NB4 (cell line): ENCODE data around the gene DBNDD2.

Source experiments
- DNase-seq: peaks from one replicate; pipeline ENCODE4 v3.0.0; 2010; ENCODE audit warnings: low read depth
- H3K4me3 ChIP-seq: one replicate; pipeline ENCODE4 v1.5.1; 2011; ENCODE audit warnings: mild to moderate bottlenecking, low read depth, low read length, moderate library complexity
- MAX ChIP-seq: IDR thresholded peaks from 2 replicates; pipeline ENCODE4 v1.6.1; 2011; ENCODE audit warnings: low read depth, low read length
- MYC ChIP-seq: IDR thresholded peaks from 2 replicates; pipeline ENCODE4 v1.6.1; 2011; ENCODE audit warnings: low read depth, low read length
- POLR2A ChIP-seq: IDR thresholded peaks from 2 replicates; pipeline ENCODE4 v1.6.1; 2011; ENCODE audit warnings: mild to moderate bottlenecking; ENCODE audit not compliant: insufficient read length; ENCODE audit errors: extremely low read depth
- TF ChIP-seq, protein P1 (sequence below): IDR thresholded peaks from one replicate; pipeline ENCODE4 v1.5.1; 2012; ENCODE audit warnings: low read depth, low read length

DBNDD2 gene

DNA sequence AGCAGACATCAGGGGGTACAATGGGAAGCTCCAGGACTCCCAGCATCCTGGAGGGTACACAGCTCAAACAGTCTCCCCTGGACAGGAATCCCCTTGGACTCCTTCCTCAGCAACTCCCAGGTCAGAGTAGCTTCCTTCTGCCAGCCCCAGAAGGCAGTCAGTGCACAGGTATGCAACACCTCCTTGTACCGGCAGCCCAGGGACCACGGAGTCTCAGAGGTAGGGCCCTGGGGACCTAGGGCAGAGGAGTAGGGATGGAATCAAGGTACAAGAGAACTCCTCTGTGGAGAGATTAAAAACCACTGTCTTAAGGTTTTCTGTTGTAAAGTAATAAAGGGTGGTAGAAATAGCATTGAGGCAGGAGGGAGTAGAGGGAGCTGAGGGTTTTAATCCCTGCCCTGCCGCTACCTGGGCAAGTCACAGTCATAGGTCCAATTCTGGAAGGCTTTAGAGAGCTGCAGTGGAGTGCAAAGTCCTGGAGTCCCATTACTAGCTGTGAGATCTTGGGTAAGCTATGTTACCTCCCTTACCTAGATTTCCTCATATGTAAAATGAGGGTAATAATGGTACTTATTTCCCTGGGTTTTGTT, 37.4 kb upstream of the DBNDD2 start:
- DNase-seq = no peak
- TF ChIP-seq POLR2A (no peak), MAX (no peak), MYC (no peak)
- TF ChIP-seq, protein P1, sequence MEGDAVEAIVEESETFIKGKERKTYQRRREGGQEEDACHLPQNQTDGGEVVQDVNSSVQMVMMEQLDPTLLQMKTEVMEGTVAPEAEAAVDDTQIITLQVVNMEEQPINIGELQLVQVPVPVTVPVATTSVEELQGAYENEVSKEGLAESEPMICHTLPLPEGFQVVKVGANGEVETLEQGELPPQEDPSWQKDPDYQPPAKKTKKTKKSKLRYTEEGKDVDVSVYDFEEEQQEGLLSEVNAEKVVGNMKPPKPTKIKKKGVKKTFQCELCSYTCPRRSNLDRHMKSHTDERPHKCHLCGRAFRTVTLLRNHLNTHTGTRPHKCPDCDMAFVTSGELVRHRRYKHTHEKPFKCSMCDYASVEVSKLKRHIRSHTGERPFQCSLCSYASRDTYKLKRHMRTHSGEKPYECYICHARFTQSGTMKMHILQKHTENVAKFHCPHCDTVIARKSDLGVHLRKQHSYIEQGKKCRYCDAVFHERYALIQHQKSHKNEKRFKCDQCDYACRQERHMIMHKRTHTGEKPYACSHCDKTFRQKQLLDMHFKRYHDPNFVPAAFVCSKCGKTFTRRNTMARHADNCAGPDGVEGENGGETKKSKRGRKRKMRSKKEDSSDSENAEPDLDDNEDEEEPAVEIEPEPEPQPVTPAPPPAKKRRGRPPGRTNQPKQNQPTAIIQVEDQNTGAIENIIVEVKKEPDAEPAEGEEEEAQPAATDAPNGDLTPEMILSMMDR = no peak
- no peak overlapping the region for H3K4me3 ChIP-seq

- no peak for TF ChIP-seq MYC
- TF ChIP-seq, protein P1 = no peak
- H3K4me3 ChIP-seq = no peak overlapping the region
- no peak for DNase-seq
These were observed 35.8 kb upstream of the DBNDD2 start for GRCh38 chr20:45372241-45372640.

GRCh38 chr20:45372646-45373352, 35.3 kb upstream of the DBNDD2 start:
- H3K4me3 ChIP-seq = no peak overlapping the region
- TF ChIP-seq POLR2A (no peak), MYC (no peak)
- TF ChIP-seq, protein P1 = no peak
- DNase-seq = no peak

- TF ChIP-seq, protein P1 = peak; percentile 91
- TF ChIP-seq POLR2A = no peak
- peak overlapping the region; percentile 39 for H3K4me3 ChIP-seq
- peak; percentile 86 for DNase-seq
These were observed 34.6 kb upstream of the DBNDD2 start for GRCh38 chr20:45373353-45374100.

DNA sequence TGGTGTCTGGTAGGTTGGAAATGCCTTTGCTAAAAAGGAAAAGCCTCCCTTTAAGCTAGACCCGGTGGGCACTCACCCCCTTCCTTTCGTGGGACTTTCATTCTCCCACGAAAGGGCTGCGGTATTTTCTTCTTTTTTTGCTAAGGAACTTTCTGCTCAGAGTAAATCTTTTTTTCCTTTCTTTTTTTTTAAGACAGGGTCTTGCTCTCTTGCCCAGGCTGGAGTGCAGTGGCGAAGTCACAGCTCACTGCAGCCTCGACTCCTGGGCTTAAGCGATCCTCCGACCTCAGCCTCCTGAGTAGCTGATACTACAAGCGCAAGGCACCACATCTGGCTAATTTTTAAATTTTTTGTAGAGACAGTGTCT, 34.0 kb upstream of the DBNDD2 start:
- DNase-seq = no peak
- no peak overlapping the region for H3K4me3 ChIP-seq

More for the DNA sequence above, 34.0 kb upstream of the DBNDD2 start:
- TF ChIP-seq POLR2A (no peak), MYC (no peak), MAX (no peak)
- TF ChIP-seq, protein P1 = no peak
